DOHH2 (cell line): ENCODE data around the gene SMC6.

Experiments
- EZH2phosphoT487 ChIP-seq: fragments of 200-600 bp; sonication (generic); IDR thresholded peaks from 2 replicates; pipeline ENCODE4 v1.6.1; 2017; ENCODE audit warnings: borderline replicate concordance, mild to moderate bottlenecking, antibody characterized with exemption, low read length, moderate library complexity, mixed read lengths
- TF ChIP-seq, protein P1 (sequence below): fragments of 200-600 bp; sonication (generic); IDR thresholded peaks from one replicate; pipeline ENCODE4 v1.5.1; 2014; ENCODE audit warnings: antibody characterized with exemption, mild to moderate bottlenecking, low read depth, low read length; ENCODE audit not compliant: poor library complexity, severe bottlenecking

DNA sequence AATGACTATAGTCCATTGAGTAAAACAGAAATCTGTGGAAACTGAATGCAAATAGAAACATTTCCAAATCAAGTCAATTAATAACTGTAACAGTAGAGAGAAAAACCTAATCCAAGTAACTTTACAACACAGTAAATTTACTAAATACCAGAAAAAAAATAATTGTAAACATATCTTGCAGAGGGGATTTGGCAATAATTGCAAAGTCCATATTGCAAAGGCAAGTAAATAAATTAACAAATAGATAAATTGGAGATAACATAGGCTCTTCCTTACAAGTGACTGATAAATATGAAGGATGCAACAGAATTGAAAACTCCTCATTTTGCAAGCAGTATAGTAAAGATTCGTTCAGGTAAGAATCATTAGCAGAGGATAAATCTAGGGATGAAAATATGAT lies 65.0 kb downstream of the SMC6 start:
- TF ChIP-seq, protein P1, sequence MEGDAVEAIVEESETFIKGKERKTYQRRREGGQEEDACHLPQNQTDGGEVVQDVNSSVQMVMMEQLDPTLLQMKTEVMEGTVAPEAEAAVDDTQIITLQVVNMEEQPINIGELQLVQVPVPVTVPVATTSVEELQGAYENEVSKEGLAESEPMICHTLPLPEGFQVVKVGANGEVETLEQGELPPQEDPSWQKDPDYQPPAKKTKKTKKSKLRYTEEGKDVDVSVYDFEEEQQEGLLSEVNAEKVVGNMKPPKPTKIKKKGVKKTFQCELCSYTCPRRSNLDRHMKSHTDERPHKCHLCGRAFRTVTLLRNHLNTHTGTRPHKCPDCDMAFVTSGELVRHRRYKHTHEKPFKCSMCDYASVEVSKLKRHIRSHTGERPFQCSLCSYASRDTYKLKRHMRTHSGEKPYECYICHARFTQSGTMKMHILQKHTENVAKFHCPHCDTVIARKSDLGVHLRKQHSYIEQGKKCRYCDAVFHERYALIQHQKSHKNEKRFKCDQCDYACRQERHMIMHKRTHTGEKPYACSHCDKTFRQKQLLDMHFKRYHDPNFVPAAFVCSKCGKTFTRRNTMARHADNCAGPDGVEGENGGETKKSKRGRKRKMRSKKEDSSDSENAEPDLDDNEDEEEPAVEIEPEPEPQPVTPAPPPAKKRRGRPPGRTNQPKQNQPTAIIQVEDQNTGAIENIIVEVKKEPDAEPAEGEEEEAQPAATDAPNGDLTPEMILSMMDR, result no peak
- no peak for TF ChIP-seq EZH2phosphoT487
